Activated naive CD8-positive, alpha-beta T cell treated with anti-CD3 and anti-CD28 coated beads, Interleukin-2, amount 10 ng/mL, durations not matched to agents 7 days and 5 days (primary cell): ENCODE results near the gene SLX9. TPM values are rescaled to one million over a fixed set of nuclear protein-coding genes. Genes with fewer than 3 reads are reported as not detected.
A peak's percentile ranks its signal among the peaks of the same experiment; 100 is the strongest.
"Not testable (repeated sequence)": the region's sequence is repeated elsewhere in the genome, so short reads cannot be mapped to it uniquely, and the experiment has no call there.

Experiments used
- ATAC-seq: fragments of 150-1000 bp; cut with Tn5 transposase; one replicate; pipeline ENCODE4 v1.10.0; 2021; ENCODE audit warnings: low read depth, moderate library complexity
- POLR2A ChIA-PET: fragments of 350-600 bp; sonication (Branson Sonifier 250); formaldehyde crosslinking; loops from one replicate; lab custom pipeline; 2021; ENCODE audit warnings: antibody characterized with exemption; lab: Charles Lee
- DNase-seq: peaks from one replicate; pipeline ENCODE4 v3.0.0; 2021
- H3K27ac Mint-ChIP-seq: one replicate; pipeline ENCODE4 v1.8.0; 2022; ENCODE audit warnings: mild to moderate bottlenecking, mixed read lengths
- H3K27me3 Mint-ChIP-seq: one replicate; pipeline ENCODE4 v1.8.0; 2022; ENCODE audit warnings: mild to moderate bottlenecking, moderate library complexity, mixed read lengths
- H3K36me3 Mint-ChIP-seq: one replicate; pipeline ENCODE4 v1.8.0; 2021; ENCODE audit warnings: mild to moderate bottlenecking, mixed read lengths
- H3K4me1 Mint-ChIP-seq: one replicate; pipeline ENCODE4 v1.8.0; 2021; ENCODE audit warnings: mixed read lengths
- H3K4me3 Mint-ChIP-seq: one replicate; pipeline ENCODE4 v1.8.0; 2022; ENCODE audit warnings: mild to moderate bottlenecking, moderate library complexity, mixed read lengths
- H3K9me3 Mint-ChIP-seq: one replicate; pipeline ENCODE4 v1.8.0; 2021; ENCODE audit warnings: mixed read lengths
- total RNA-seq, 2 experiments: library from RNA; stranded (reverse); gene quantifications; one replicate each; pipeline ENCODE4 v1.2.3, GENCODE V29; 2021

Gene SLX9
- total RNA-seq, 2 experiments from 2014 or later, result 44.2 to 44.3 TPM

DNA sequence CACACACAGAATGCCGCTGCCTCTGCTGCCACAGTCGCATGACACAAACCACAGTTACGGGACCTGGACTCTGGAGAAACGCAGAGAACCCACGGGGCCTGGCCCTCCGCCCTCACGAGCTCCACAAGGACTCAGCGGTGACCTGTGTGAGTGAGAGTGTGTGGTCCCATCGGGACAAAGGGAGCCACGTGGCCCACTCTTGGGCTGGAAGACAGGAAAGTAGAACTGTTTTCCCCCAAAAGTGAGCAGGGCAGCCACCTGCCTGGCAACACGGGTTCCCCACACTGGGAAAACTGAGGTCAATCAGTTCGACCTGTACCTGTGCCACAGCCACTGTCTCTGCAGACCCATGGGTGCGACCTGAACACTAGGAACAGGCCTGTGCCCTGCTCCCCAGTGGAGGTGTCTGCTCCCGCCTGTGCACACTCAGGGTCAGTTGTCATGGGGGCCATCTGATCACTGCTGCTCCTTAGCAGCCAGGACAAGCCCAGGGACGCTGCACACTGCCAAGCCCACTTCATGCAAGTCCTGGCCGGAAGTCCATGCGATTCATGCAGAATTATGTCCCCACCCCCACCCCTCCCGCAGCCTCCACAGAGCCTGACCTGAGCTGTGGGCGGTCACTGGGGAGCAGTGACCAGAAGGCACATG, 80.2 kb downstream of the SLX9 start:
- H3K27ac Mint-ChIP-seq, result no peak overlapping the region
- H3K27me3 Mint-ChIP-seq, result peaks cover 40% of the 10 kb centered on the region
- DNase-seq (peak; percentile 25), ATAC-seq (no peak)
- POLR2A ChIA-PET, result no interaction called here
- peaks cover 8% of the 10 kb centered on the region for H3K36me3 Mint-ChIP-seq
- H3K9me3 Mint-ChIP-seq, result peaks cover 7% of the 10 kb centered on the region
- peaks cover 4% of the 10 kb centered on the region for H3K4me1 Mint-ChIP-seq
- no peak overlapping the region for H3K4me3 Mint-ChIP-seq

GRCh38 chr21:45020629-45021427, 81.0 kb downstream of the SLX9 start:
- DNase-seq (no peak), ATAC-seq (no peak)
- POLR2A ChIA-PET, result no interaction called here
- Mint-ChIP-seq H3K9me3 (peaks cover 8% of the 10 kb centered on the region), H3K4me3 (no peak overlapping the region), H3K4me1 (peaks cover 4% of the 10 kb centered on the region), H3K27me3 (peaks cover 33% of the 10 kb centered on the region), H3K27ac (no peak overlapping the region), H3K36me3 (peaks cover 8% of the 10 kb centered on the region)

DNA sequence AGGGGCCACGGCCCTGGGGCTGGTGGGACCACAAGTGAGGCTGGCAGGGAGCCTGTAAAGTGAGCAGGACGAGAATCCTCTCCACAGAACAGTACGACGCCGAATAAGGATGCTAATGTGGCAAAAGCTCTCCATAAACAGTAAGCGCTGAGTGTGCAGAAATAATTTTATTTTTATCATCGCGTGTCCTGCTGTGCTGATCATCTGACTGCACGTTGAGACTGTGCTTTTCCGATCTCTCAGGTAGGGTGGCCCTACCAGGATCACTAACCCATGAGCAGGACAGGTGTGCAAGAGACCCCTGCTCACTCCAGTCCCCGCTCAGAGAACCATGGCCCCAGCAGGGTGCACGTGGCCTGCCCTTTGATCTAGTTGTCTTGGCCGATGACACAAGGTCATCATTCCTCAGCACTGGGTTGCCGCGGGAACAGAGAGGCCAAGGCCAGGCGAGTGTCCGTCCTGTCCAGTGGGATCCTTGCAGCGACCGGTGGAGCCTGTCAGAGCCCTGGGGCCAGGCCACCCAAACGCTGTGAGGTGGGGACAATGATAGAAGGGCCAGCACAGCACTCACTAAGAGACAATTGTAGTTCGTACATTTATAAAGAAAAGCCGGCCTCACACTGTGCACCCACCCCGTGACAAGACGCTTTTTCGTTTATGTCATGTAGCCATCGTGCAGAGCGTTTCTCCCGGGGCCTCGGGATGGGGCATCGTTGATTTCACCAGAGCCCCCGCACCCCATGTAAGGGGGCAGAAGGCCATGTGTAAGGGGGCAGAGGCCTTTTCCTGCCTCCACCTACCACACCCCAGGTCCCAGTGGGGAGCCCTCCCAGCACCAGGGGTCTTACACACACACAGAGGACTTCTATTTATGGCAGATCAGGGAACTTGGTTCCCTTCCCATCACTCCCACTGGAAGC, 81.9 kb downstream of the SLX9 start:
- Mint-ChIP-seq H3K4me3 (no peak overlapping the region), H3K36me3 (peaks cover 8% of the 10 kb centered on the region)
- ATAC-seq, result no peak

DNA sequence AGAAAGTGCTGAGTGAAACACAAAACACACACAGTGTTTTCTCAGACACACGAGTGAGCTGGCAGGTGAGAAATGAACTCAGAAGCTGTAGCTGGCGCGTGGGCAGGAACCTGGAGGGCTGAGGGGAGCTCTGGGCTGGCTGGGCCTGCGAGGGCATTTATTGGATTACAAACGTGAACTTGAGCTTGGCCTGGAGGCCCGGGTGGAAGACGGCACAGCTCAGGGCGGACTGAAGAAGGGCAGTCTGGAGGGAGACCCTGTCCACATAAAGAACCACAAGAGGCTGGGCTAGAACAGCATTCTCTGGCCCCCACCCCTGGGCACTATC, 82.5 kb downstream of the SLX9 start:
- Mint-ChIP-seq H3K27ac (no peak overlapping the region), H3K4me1 (peaks cover 4% of the 10 kb centered on the region), H3K9me3 (peaks cover 8% of the 10 kb centered on the region), H3K36me3 (peaks cover 8% of the 10 kb centered on the region), H3K27me3 (peaks cover 30% of the 10 kb centered on the region), H3K4me3 (no peak overlapping the region)
- DNase-seq (no peak), ATAC-seq (no peak)
- POLR2A ChIA-PET, result no interaction called here

More for the DNA sequence above, 81.9 kb downstream of the SLX9 start:
- Mint-ChIP-seq H3K9me3 (peaks cover 8% of the 10 kb centered on the region), H3K27me3 (peaks cover 33% of the 10 kb centered on the region), H3K4me1 (peaks cover 4% of the 10 kb centered on the region), H3K27ac (no peak overlapping the region)
- POLR2A ChIA-PET, result no interaction called here
- peak; percentile 16 for DNase-seq

- DNase-seq (no peak), ATAC-seq (no peak)
- Mint-ChIP-seq H3K4me1 (peaks cover under 1% of the 10 kb centered on the region), H3K27ac (no peak overlapping the region), H3K4me3 (no peak overlapping the region), H3K36me3 (peaks cover 7% of the 10 kb centered on the region), H3K27me3 (peaks cover 26% of the 10 kb centered on the region), H3K9me3 (peaks cover 8% of the 10 kb centered on the region)
- POLR2A ChIA-PET, result no interaction called here
Measured at GRCh38 chr21:45022736-45023135, 82.9 kb downstream of the SLX9 start.

GRCh38 chr21:45024516-45024915, 84.7 kb downstream of the SLX9 start:
- ATAC-seq, DNase-seq, H3K36me3 Mint-ChIP-seq, H3K4me3 Mint-ChIP-seq, POLR2A ChIA-PET, H3K4me1 Mint-ChIP-seq, H3K9me3 Mint-ChIP-seq, H3K27ac Mint-ChIP-seq: not testable (repeated sequence)
- H3K27me3 Mint-ChIP-seq, result peaks cover 20% of the 10 kb centered on the region

DNA sequence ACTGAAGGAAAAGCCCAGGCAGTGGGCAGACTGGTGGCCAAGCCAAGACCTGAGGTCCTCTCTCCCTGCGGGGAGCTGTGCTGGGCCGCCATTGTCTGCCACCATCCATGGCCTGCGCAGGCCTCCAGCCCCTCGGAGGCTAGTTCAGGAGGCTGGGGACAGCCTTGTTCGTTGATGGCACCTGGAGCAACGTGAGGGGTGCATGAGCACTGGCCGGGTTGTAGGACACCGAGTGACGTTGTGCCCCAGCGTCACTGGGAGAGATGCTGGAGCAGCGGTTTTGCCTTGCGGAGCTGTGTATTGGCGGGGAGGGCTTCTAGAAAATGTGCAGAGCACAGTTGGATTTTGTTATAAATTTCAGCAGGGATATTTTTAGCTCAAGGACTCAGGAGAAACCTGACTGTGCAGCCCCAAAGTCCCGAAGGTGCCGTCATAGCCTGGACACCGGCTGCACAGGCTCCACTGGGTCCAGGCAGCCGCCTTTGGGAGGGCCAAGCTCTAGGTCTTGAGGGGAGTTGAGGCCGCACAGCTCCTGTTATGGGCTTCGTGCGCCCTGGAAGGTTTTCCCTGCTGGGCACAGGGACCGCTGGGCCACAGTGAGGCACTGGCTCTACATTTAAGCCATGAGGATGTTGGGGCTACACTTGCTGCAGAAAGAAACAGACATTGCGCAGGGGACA, 86.4 kb downstream of the SLX9 start:
- H3K4me3 Mint-ChIP-seq, result no peak overlapping the region
- POLR2A ChIA-PET, result no interaction called here
- peaks cover 12% of the 10 kb centered on the region for H3K27me3 Mint-ChIP-seq
- ATAC-seq (no peak), DNase-seq (no peak)
- H3K27ac Mint-ChIP-seq, result no peak overlapping the region
- peaks cover 7% of the 10 kb centered on the region for H3K36me3 Mint-ChIP-seq
- H3K4me1 Mint-ChIP-seq, result peaks cover 2% of the 10 kb centered on the region
- peaks cover 8% of the 10 kb centered on the region for H3K9me3 Mint-ChIP-seq

Other genes starting within 250 kb of the SLX9 start
- not detected for gene KRTAP10-12, start 242.9 kb upstream of the SLX9 start, total RNA-seq
- gene TSPEAR, start 228.5 kb upstream of the SLX9 start, total RNA-seq, result not detected
- gene UBE2G2, start 138.2 kb upstream of the SLX9 start, total RNA-seq, result 100 to 1,000 TPM; 111 TPM
- gene SUMO3, start 122.0 kb upstream of the SLX9 start, total RNA-seq, result 10 to 100 TPM; 81.5 to 82.6 TPM
- 10 to 100 TPM; 66.1 to 73.2 TPM for gene PTTG1IP, start 66.3 kb upstream of the SLX9 start, total RNA-seq
- 100 to 1,000 TPM; 416 to 452 TPM for gene ITGB2, start 19.1 kb upstream of the SLX9 start, total RNA-seq
- 10 to 100 TPM; 48.3 to 48.4 TPM for gene ADARB1, start 134.6 kb downstream of the SLX9 start, total RNA-seq